ENCODE measurements around the gene CCP110. TPM values are rescaled to one million over a fixed set of nuclear protein-coding genes. Genes with fewer than 3 reads are reported as not detected.

CCP110 gene
- total RNA-seq, 1 donor from 2014 or later: 7.0 TPM

DNA sequence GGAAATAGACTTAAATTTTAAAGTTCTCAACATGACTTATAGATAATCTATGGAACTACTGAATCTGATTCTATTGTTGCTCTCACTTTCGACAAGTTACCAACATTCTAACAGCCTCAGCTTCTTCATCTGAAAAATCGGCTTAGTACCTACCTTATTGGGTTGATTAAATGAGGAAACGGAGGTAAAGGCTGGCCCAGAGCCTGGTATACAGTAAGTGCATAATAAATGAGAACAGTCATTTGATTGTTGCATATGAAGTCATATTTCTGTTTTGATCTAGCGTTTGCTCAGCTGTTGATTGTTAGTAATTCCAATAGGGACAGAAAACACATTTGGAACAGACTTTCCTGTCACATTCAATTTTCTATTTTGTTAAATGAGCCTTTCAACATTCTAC, 36.3 kb downstream of the CCP110 start:
- Mint-ChIP-seq H3K27me3 (ENCODE audit: low read depth) (no peaks in the 10 kb centered on the region), H3K9me3 (ENCODE audit: low read depth) (peaks cover 6% of the 10 kb centered on the region), H3K36me3 (ENCODE audit: low read depth) (peaks cover 11% of the 10 kb centered on the region), H3K27ac (ENCODE audit: unreplicated experiment) (no peak overlapping the region), H3K4me3 (ENCODE audit: unreplicated experiment) (no peak overlapping the region), H3K4me1 (ENCODE audit: low read depth) (peaks cover 16% of the 10 kb centered on the region)
- no peak for DNase-seq (ENCODE audit: low spot score)
- TF ChIP-seq, protein P1, sequence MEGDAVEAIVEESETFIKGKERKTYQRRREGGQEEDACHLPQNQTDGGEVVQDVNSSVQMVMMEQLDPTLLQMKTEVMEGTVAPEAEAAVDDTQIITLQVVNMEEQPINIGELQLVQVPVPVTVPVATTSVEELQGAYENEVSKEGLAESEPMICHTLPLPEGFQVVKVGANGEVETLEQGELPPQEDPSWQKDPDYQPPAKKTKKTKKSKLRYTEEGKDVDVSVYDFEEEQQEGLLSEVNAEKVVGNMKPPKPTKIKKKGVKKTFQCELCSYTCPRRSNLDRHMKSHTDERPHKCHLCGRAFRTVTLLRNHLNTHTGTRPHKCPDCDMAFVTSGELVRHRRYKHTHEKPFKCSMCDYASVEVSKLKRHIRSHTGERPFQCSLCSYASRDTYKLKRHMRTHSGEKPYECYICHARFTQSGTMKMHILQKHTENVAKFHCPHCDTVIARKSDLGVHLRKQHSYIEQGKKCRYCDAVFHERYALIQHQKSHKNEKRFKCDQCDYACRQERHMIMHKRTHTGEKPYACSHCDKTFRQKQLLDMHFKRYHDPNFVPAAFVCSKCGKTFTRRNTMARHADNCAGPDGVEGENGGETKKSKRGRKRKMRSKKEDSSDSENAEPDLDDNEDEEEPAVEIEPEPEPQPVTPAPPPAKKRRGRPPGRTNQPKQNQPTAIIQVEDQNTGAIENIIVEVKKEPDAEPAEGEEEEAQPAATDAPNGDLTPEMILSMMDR (IDR thresholded peaks at IDR 0.05): no peak

DNA sequence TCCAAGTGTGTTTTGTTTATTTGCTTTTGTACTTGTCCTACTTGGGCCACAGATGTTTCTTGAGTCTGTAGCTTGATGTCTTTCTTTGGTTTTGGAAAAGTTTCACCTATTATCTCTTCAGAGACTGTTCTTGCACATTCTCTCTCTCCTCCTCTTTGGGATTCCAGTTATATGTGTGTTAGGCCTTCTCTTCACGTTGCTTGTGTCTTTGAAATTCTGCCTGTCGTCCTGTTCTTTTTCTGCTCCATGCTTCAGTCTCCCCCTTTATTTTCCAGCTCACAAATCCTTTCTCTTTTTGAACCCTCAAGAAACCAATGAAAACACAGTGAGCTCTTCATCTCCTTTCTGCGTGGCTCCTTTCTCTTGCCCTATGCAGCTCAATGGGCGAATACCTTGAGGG, 39.6 kb downstream of the CCP110 start:
- no peaks in the 10 kb centered on the region for H3K27me3 Mint-ChIP-seq (ENCODE audit: low read depth)
- H3K4me3 Mint-ChIP-seq (ENCODE audit: unreplicated experiment): no peak overlapping the region
- DNase-seq (ENCODE audit: low spot score): no peak
- peaks cover 21% of the 10 kb centered on the region for H3K36me3 Mint-ChIP-seq (ENCODE audit: low read depth)
- peaks cover 4% of the 10 kb centered on the region for H3K4me1 Mint-ChIP-seq (ENCODE audit: low read depth)
- TF ChIP-seq, protein P1 (IDR thresholded peaks at IDR 0.05): no peak
- H3K27ac Mint-ChIP-seq (ENCODE audit: unreplicated experiment): no peak overlapping the region
- H3K9me3 Mint-ChIP-seq (ENCODE audit: low read depth): peaks cover 6% of the 10 kb centered on the region

DNA sequence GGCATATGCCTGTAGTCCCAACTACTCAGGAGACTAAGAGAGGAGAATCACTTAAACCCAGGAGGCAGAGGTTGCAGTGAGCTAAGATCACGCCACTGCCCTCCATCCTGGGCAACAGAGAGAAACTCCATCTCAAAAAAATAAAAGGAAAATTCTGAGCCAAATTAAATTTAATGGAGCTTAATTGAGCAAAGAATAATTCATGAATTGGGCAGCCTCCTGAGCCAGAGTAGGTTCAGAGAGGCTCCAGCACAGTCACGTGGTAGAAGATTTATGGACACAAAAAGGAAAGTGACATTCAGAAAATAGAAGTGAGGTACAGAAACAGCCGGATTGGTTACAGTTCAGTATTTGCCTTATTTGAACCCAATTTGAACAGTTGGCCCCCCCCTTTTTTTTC, 42.6 kb downstream of the CCP110 start:
- DNase-seq (ENCODE audit: low spot score): no peak

DNA sequence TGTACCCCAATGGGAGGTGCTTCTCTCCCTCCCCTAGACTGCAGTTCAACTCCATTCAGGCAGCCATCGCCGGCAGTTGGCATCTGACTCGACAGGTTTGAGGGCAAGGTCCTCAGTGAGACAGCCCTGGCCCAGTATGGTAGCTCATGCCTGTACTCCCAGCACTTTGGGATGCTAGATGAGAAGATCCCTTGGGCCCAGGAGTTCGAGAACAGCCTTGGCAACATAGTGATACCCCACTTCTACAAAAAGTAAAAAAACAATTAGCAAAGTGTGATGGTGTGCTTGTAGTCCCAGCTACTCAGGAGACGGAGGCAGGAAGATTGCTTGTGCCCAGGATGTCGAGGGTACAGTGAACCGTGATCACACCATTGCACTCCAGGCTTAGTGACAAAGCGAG, 43.8 kb downstream of the CCP110 start:
- no peaks in the 10 kb centered on the region for H3K27me3 Mint-ChIP-seq (ENCODE audit: low read depth)
- H3K36me3 Mint-ChIP-seq (ENCODE audit: low read depth): peaks cover 23% of the 10 kb centered on the region
- TF ChIP-seq, protein P1 (IDR thresholded peaks at IDR 0.05): no peak

More for the DNA sequence above, 42.6 kb downstream of the CCP110 start:
- Mint-ChIP-seq H3K27me3 (ENCODE audit: low read depth) (no peaks in the 10 kb centered on the region), H3K27ac (ENCODE audit: unreplicated experiment) (no peak overlapping the region), H3K4me1 (ENCODE audit: low read depth) (no peaks in the 10 kb centered on the region), H3K36me3 (ENCODE audit: low read depth) (peaks cover 23% of the 10 kb centered on the region), H3K4me3 (ENCODE audit: unreplicated experiment) (no peak overlapping the region), H3K9me3 (ENCODE audit: low read depth) (peaks cover 6% of the 10 kb centered on the region)
- TF ChIP-seq, protein P1 (IDR thresholded peaks at IDR 0.05): no peak

DNA sequence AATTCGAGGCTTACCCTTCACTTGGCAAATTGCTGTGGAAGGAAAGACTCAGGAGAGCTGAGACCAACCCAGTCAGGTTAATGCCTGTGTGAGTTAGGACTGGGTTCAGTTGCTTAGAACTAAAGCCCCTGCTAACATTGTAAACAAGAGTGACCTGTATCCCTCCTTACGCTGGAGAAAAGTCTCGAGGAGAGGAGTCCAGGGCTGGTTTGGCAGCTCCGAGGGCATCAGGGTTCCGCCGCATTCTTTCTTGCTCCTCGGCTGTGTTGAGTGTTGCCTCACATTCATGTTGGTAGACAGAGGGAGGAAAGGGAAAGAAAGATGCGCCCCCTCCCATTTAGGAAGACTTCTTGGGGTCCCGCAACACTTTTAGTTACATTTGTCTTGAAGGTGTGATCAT, 50.3 kb downstream of the CCP110 start:
- no peak for DNase-seq (ENCODE audit: low spot score)
- Mint-ChIP-seq H3K9me3 (ENCODE audit: low read depth) (no peaks in the 10 kb centered on the region), H3K4me1 (ENCODE audit: low read depth) (no peaks in the 10 kb centered on the region), H3K4me3 (ENCODE audit: unreplicated experiment) (no peak overlapping the region), H3K36me3 (ENCODE audit: low read depth) (peaks cover 27% of the 10 kb centered on the region), H3K27me3 (ENCODE audit: low read depth) (no peaks in the 10 kb centered on the region), H3K27ac (ENCODE audit: unreplicated experiment) (no peak overlapping the region)
- TF ChIP-seq, protein P1 (IDR thresholded peaks at IDR 0.05): no peak

More for the DNA sequence above, 43.8 kb downstream of the CCP110 start:
- Mint-ChIP-seq H3K9me3 (ENCODE audit: low read depth) (peaks cover 6% of the 10 kb centered on the region), H3K4me1 (ENCODE audit: low read depth) (no peaks in the 10 kb centered on the region), H3K4me3 (ENCODE audit: unreplicated experiment) (no peak overlapping the region), H3K27ac (ENCODE audit: unreplicated experiment) (no peak overlapping the region)
- DNase-seq (ENCODE audit: low spot score): no peak
